ENCODE results near the gene RBPJ. TPM values are rescaled to one million over a fixed set of nuclear protein-coding genes. Genes with fewer than 3 reads are reported as not detected.

The RBPJ gene
- polyA plus RNA-seq, 2 donors = 11.8 to 25.9 TPM

DNA sequence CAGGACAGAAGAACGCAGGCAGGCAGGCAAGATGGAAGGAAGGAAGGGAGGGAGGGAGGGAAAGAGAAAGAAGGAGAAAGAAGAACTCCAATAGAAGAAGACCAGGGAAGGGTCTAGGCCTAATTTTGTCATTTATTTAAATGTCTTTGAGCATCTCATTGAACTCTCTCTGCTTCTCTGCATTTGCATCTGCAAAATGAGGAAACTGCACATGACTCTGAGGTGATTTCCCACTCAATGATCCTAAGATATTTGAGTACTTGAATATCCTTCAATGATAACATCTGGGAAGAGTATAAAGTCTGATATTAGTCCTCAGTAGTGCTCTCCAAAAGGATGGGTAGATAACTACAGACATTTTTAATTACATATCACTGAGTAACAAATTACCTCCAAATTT, 33.1 kb upstream of the RBPJ start:
- 76 to 81% methylated on average over 1 of the region's 1 CpG for WGBS, 2 donors
- Histone ChIP-seq H3K27ac (ENCODE audit: low read depth in 2 of 2, low read length in 1 of 2) (peak overlapping the region in 1 of 2 donors; percentile 27), H3K36me3 (ENCODE audit: control insufficient read depth in 2 of 2, insufficient read depth in 2 of 2, low read length in 1 of 2) (no peaks in the 10 kb centered on the region), H3K27me3 (ENCODE audit: control insufficient read depth in 1 of 2, insufficient read depth in 2 of 2, low read length in 2 of 2) (no peaks in the 10 kb centered on the region), H3K9me3 (ENCODE audit: control insufficient read depth in 2 of 2, insufficient read depth in 1 of 2, low read depth in 1 of 2, low read length in 1 of 2) (no peaks in the 10 kb centered on the region), H3K4me1 (ENCODE audit: control insufficient read depth in 2 of 2, insufficient read depth in 2 of 2, low read length in 1 of 2) (peaks cover 0 to 2% of the 10 kb centered on the region in 2 donors), H3K4me3 (ENCODE audit: low read depth in 1 of 2, low read length in 2 of 2) (no peak overlapping the region)

DNA sequence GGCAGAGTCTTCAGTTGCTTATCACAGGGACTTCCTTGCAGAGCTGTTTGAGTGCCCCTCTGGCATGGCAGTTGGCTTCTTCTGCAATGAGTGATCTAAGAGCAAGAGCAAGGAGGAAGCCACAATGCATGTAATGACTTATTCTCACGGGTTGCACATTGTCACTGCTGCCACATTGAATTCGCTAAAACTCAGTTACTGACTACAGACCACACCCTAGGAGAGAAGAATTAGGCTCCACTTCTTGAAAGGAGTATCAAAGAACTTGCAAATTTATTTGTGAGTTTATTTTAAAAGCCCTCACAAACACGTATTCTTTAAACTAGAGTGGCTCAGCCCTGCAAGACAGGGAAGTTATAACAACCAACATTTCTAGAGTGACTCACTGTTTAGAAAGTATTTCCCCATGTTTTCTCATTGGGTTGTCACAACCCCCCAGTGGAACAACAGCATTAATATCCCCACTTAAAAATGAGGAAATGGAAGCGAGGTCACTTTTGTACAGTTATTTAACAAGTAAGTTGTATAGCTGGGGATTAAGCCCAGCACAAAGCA, 32.4 kb upstream of the RBPJ start:
- no peaks in the 10 kb centered on the region for H3K36me3 ChIP-seq (ENCODE audit: control insufficient read depth in 2 of 2, insufficient read depth in 2 of 2, low read length in 1 of 2)
- no peak overlapping the region for H3K4me3 ChIP-seq (ENCODE audit: low read depth in 1 of 2, low read length in 2 of 2)
- no peaks in the 10 kb centered on the region for H3K9me3 ChIP-seq (ENCODE audit: control insufficient read depth in 2 of 2, insufficient read depth in 1 of 2, low read depth in 1 of 2, low read length in 1 of 2)
- H3K27ac ChIP-seq (ENCODE audit: low read depth in 2 of 2, low read length in 1 of 2) = peak overlapping the region in 1 of 2 donors; percentile 27
- WGBS, 2 donors = 46 to 50% methylated on average over 4 of the region's 4 CpGs
- H3K27me3 ChIP-seq (ENCODE audit: control insufficient read depth in 1 of 2, insufficient read depth in 2 of 2, low read length in 2 of 2) = no peaks in the 10 kb centered on the region
- peaks cover 0 to 2% of the 10 kb centered on the region in 2 donors for H3K4me1 ChIP-seq (ENCODE audit: control insufficient read depth in 2 of 2, insufficient read depth in 2 of 2, low read length in 1 of 2)

DNA sequence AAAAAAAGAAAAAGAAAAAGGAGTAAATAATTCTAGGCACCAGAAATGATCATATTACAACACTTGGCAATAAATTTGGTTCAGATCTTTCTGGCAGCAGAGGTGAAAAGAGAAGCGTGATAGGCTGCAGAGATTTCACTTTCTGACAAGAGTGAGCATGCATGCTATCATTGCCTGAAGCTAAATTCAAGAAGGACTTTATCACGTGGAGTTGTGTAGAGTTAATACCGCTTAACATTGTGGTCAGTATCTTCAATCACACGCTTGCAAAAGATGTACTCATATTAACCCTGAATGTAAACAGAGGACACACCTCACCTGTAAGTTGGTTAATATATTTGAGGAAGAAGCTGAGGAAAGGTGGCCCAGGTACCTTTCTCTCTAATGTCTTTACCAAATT, 31.4 kb upstream of the RBPJ start:
- H3K27me3 ChIP-seq (ENCODE audit: control insufficient read depth in 1 of 2, insufficient read depth in 2 of 2, low read length in 2 of 2) = no peaks in the 10 kb centered on the region
- H3K36me3 ChIP-seq (ENCODE audit: control insufficient read depth in 2 of 2, insufficient read depth in 2 of 2, low read length in 1 of 2) = no peaks in the 10 kb centered on the region
- H3K27ac ChIP-seq (ENCODE audit: low read depth in 2 of 2, low read length in 1 of 2) = no peak overlapping the region
- H3K4me1 ChIP-seq (ENCODE audit: control insufficient read depth in 2 of 2, insufficient read depth in 2 of 2, low read length in 1 of 2) = peaks cover 0 to 2% of the 10 kb centered on the region in 2 donors
- H3K4me3 ChIP-seq (ENCODE audit: low read depth in 1 of 2, low read length in 2 of 2) = no peak overlapping the region
- no peaks in the 10 kb centered on the region for H3K9me3 ChIP-seq (ENCODE audit: control insufficient read depth in 2 of 2, insufficient read depth in 1 of 2, low read depth in 1 of 2, low read length in 1 of 2)
- 46 to 63% methylated on average over 4 of the region's 4 CpGs for WGBS, 2 donors

DNA sequence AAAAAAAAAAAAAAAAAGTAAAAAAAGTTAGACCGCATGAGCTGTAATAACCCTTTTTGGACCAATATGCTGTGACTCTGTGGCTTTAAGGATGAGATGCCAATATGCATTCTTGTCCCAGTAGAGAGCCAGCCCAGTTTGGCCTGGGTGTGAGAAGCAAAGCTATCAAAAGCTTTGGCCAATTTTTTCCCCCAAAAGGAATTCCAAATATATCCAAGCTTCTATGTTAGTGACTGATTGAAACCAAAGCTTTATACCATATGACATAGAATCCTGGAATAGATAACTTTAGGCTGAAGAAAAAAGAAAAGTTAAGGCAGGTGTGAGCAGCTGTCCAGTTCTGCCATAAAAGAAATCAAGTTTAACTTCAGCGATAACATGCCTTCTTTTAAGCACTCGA, 30.5 kb upstream of the RBPJ start:
- 72 to 75% methylated on average over 3 of the region's 3 CpGs for WGBS, 2 donors
- Histone ChIP-seq H3K4me1 (ENCODE audit: control insufficient read depth in 2 of 2, insufficient read depth in 2 of 2, low read length in 1 of 2) (peaks cover 0 to 2% of the 10 kb centered on the region in 2 donors), H3K27ac (ENCODE audit: low read depth in 2 of 2, low read length in 1 of 2) (no peak overlapping the region), H3K4me3 (ENCODE audit: low read depth in 1 of 2, low read length in 2 of 2) (no peak overlapping the region), H3K36me3 (ENCODE audit: control insufficient read depth in 2 of 2, insufficient read depth in 2 of 2, low read length in 1 of 2) (no peaks in the 10 kb centered on the region), H3K27me3 (ENCODE audit: control insufficient read depth in 1 of 2, insufficient read depth in 2 of 2, low read length in 2 of 2) (no peaks in the 10 kb centered on the region), H3K9me3 (ENCODE audit: control insufficient read depth in 2 of 2, insufficient read depth in 1 of 2, low read depth in 1 of 2, low read length in 1 of 2) (no peaks in the 10 kb centered on the region)

DNA sequence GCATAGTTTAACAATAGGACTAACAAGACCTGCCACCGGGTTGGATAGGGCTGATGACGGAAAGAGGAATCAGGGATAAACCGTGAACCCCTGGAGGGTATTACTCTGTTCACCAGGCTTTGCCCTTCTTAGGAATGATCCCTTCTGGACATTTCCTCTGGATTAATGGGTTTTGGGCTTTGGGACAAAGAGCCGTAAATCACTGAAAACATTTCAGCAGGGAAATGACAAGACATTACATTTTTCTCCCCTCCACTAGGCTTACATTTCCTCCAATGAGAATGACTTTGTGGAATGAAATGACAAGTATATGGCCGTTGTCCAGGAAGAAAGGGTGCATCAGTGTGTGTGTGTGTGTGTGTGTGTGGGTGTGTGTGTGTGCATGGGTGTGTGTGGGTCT, 25.9 kb upstream of the RBPJ start:
- no peaks in the 10 kb centered on the region for H3K27me3 ChIP-seq (ENCODE audit: control insufficient read depth in 1 of 2, insufficient read depth in 2 of 2, low read length in 2 of 2)
- H3K4me1 ChIP-seq (ENCODE audit: control insufficient read depth in 2 of 2, insufficient read depth in 2 of 2, low read length in 1 of 2) = no peaks in the 10 kb centered on the region
- WGBS, 2 donors = 81 to 82% methylated on average over 5 of the region's 5 CpGs
- no peak overlapping the region for H3K4me3 ChIP-seq (ENCODE audit: low read depth in 1 of 2, low read length in 2 of 2)
- no peak overlapping the region for H3K27ac ChIP-seq (ENCODE audit: low read depth in 2 of 2, low read length in 1 of 2)
- H3K9me3 ChIP-seq (ENCODE audit: control insufficient read depth in 2 of 2, insufficient read depth in 1 of 2, low read depth in 1 of 2, low read length in 1 of 2) = no peaks in the 10 kb centered on the region
- H3K36me3 ChIP-seq (ENCODE audit: control insufficient read depth in 2 of 2, insufficient read depth in 2 of 2, low read length in 1 of 2) = no peaks in the 10 kb centered on the region

DNA sequence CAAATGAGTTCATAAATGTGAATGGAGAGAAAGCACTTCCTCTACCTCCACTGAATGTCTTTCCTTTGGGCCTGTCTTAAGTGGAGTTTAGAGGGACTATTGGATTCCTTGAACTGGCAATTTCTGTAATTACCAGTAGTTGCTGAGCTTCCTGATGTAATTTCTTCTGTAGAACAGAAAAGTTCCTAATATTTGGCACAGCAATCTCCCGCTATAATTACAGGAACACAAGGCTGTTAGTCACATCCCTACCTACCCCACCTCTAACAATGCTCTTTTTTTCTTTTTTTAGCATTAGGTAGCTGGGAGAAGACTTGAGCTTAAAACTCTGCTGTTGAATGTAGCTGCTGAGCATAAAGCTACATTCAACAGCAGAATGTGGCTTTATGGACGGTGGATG, 24.8 kb upstream of the RBPJ start:
- H3K27me3 ChIP-seq (ENCODE audit: control insufficient read depth in 1 of 2, insufficient read depth in 2 of 2, low read length in 2 of 2) = no peaks in the 10 kb centered on the region
- no peaks in the 10 kb centered on the region for H3K9me3 ChIP-seq (ENCODE audit: control insufficient read depth in 2 of 2, insufficient read depth in 1 of 2, low read depth in 1 of 2, low read length in 1 of 2)
- no peaks in the 10 kb centered on the region for H3K36me3 ChIP-seq (ENCODE audit: control insufficient read depth in 2 of 2, insufficient read depth in 2 of 2, low read length in 1 of 2)
- 83 to 84% methylated on average over 2 of the region's 2 CpGs for WGBS, 2 donors
- no peak overlapping the region for H3K27ac ChIP-seq (ENCODE audit: low read depth in 2 of 2, low read length in 1 of 2)
- H3K4me3 ChIP-seq (ENCODE audit: low read depth in 1 of 2, low read length in 2 of 2) = no peak overlapping the region
- no peaks in the 10 kb centered on the region for H3K4me1 ChIP-seq (ENCODE audit: control insufficient read depth in 2 of 2, insufficient read depth in 2 of 2, low read length in 1 of 2)

DNA sequence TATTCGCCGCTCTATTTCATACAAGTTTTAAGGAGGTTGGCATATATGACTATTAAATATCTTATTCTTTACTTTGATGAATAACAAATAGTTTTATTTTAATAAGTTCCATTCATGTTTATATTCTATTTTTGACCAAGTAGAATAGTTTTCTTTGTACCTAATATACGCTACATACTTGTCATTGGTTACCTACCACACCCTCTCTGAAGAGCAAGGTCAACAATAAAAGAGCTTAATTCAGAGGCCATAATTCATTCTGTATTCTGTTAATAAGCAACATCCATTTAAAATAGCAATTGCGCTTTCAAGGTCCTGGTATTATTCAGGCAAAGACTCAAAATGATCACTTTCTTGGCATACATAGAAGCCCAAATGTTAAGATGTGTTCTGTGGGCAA, 24.3 kb upstream of the RBPJ start:
- H3K36me3 ChIP-seq (ENCODE audit: control insufficient read depth in 2 of 2, insufficient read depth in 2 of 2, low read length in 1 of 2) = no peaks in the 10 kb centered on the region
- H3K4me1 ChIP-seq (ENCODE audit: control insufficient read depth in 2 of 2, insufficient read depth in 2 of 2, low read length in 1 of 2) = no peaks in the 10 kb centered on the region
- no peaks in the 10 kb centered on the region for H3K9me3 ChIP-seq (ENCODE audit: control insufficient read depth in 2 of 2, insufficient read depth in 1 of 2, low read depth in 1 of 2, low read length in 1 of 2)
- no peak overlapping the region for H3K27ac ChIP-seq (ENCODE audit: low read depth in 2 of 2, low read length in 1 of 2)
- H3K27me3 ChIP-seq (ENCODE audit: control insufficient read depth in 1 of 2, insufficient read depth in 2 of 2, low read length in 2 of 2) = no peaks in the 10 kb centered on the region
- H3K4me3 ChIP-seq (ENCODE audit: low read depth in 1 of 2, low read length in 2 of 2) = no peak overlapping the region
- 92% methylated on average over 4 of the region's 4 CpGs for WGBS, 2 donors

DNA sequence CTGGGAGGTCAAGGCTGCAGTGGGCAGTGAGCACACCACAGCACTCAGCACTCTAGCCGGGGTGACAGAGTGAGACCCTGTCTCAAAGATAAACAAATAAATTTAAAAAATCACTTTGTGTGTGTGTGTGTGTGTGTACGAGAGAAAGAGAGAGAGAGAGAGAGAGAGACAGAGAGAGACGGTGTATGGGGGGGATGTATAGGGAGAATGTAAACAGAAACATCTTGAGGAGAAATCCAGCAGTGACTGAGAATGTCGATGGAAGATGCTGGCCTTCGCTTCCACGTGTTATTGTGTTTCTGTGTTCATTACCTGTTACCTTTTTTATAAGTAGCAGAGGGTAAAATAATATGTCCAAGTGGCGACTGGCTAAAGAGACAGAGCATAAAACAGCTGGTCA, 23.6 kb upstream of the RBPJ start:
- Histone ChIP-seq H3K27me3 (ENCODE audit: control insufficient read depth in 1 of 2, insufficient read depth in 2 of 2, low read length in 2 of 2) (no peaks in the 10 kb centered on the region), H3K4me1 (ENCODE audit: control insufficient read depth in 2 of 2, insufficient read depth in 2 of 2, low read length in 1 of 2) (no peaks in the 10 kb centered on the region)

DNA sequence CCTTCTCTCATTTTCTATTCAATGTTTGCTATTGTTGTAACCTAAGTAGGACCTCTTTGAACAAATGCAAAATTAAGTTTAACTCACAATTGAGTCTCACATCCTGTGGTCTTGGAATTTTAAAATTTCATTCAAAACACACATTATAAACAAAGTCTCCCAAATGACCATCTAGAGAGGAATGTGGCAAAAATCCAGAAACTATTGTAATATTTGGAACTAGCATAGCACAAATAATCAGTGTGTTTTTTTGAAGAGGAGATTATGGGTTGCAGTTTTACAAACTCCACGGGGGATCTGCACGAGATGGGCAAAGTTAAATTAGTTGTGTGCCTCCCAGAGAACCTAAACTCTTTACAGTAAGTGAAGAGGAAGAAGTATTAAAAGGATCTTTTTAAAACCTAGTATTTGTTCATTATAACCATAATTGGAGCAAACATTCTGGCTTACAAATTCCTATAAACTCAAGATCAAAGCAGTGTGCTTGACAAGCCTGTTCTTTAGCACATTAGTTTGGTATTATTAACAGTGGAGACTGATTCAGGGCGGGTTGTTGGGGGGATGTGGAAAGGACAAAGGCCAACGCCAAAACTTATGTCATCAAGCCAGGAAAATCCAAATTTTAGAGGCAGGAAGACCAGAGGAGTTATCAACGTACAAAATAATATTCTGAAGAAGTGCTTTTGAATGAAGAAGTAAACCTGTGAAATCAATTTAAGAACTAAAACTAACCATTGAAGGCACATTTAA, 22.4 kb upstream of the RBPJ start:
- 35 to 48% methylated on average over 5 of the region's 5 CpGs for WGBS, 2 donors
- H3K9me3 ChIP-seq (ENCODE audit: control insufficient read depth in 2 of 2, insufficient read depth in 1 of 2, low read depth in 1 of 2, low read length in 1 of 2) = no peaks in the 10 kb centered on the region
- H3K36me3 ChIP-seq (ENCODE audit: control insufficient read depth in 2 of 2, insufficient read depth in 2 of 2, low read length in 1 of 2) = no peaks in the 10 kb centered on the region
- no peak overlapping the region for H3K4me3 ChIP-seq (ENCODE audit: low read depth in 1 of 2, low read length in 2 of 2)
- peak overlapping the region; percentile 30 to 32 for H3K27ac ChIP-seq (ENCODE audit: low read depth in 2 of 2, low read length in 1 of 2)
- no peaks in the 10 kb centered on the region for H3K27me3 ChIP-seq (ENCODE audit: control insufficient read depth in 1 of 2, insufficient read depth in 2 of 2, low read length in 2 of 2)
- no peaks in the 10 kb centered on the region for H3K4me1 ChIP-seq (ENCODE audit: control insufficient read depth in 2 of 2, insufficient read depth in 2 of 2, low read length in 1 of 2)

More for the DNA sequence above, 23.6 kb upstream of the RBPJ start:
- H3K9me3 ChIP-seq (ENCODE audit: control insufficient read depth in 2 of 2, insufficient read depth in 1 of 2, low read depth in 1 of 2, low read length in 1 of 2) = no peaks in the 10 kb centered on the region
- H3K36me3 ChIP-seq (ENCODE audit: control insufficient read depth in 2 of 2, insufficient read depth in 2 of 2, low read length in 1 of 2) = no peaks in the 10 kb centered on the region
- no peak overlapping the region for H3K27ac ChIP-seq (ENCODE audit: low read depth in 2 of 2, low read length in 1 of 2)
- H3K4me3 ChIP-seq (ENCODE audit: low read depth in 1 of 2, low read length in 2 of 2) = no peak overlapping the region
- WGBS, 2 donors = 88 to 89% methylated on average over 7 of the region's 7 CpGs

Measured in esophagus (tissue), 2 donors.